ENCODE measurements around the gene POU2AF1.

POU2AF1 gene

DNA sequence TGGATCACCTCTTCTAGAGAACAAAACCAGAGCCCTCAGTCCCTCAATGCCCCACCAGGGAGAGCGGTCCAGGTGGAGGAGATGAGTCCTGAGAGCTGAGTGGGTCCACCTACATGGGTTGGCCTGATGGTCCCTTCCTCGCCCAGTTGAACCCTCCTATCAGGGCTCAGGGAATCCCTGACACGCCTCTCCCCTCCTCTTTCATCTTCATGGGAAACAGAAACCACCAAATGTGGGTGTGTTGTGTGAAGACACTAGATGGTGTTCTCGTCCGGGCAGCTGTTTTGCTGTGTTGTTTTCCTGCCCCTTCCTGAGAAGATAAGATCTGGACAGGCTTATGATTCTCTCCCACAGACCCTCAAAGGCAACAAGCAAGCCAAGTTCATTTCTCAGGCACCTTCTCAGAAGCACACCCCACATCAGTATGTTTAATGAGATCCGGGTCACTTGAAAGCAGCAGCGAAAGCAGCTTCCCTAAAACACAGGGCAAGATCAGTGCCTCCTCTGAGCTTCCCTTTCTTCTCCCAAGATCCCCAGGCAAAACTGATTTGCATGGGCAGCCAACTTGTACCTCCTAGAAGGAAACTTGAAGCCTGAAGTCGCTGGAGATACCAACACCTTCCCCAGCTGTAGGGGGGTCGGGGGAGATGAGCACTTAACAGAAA lies 35.3 kb upstream of the POU2AF1 start:
- no peaks in the 10 kb centered on the region for H3K36me3 ChIP-seq
- no peak overlapping the region for H3K27ac ChIP-seq
- H3K4me1 ChIP-seq (ENCODE audit: control insufficient read depth in 1 of 2, insufficient read depth in 1 of 2, low read depth in 1 of 2, low read length in 1 of 2): no peaks in the 10 kb centered on the region
- H3K4me3 ChIP-seq (ENCODE audit: low read depth in 1 of 2, low read length in 1 of 2): no peak overlapping the region
- TF ChIP-seq, protein P1, sequence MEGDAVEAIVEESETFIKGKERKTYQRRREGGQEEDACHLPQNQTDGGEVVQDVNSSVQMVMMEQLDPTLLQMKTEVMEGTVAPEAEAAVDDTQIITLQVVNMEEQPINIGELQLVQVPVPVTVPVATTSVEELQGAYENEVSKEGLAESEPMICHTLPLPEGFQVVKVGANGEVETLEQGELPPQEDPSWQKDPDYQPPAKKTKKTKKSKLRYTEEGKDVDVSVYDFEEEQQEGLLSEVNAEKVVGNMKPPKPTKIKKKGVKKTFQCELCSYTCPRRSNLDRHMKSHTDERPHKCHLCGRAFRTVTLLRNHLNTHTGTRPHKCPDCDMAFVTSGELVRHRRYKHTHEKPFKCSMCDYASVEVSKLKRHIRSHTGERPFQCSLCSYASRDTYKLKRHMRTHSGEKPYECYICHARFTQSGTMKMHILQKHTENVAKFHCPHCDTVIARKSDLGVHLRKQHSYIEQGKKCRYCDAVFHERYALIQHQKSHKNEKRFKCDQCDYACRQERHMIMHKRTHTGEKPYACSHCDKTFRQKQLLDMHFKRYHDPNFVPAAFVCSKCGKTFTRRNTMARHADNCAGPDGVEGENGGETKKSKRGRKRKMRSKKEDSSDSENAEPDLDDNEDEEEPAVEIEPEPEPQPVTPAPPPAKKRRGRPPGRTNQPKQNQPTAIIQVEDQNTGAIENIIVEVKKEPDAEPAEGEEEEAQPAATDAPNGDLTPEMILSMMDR (IDR thresholded peaks at IDR 0.05): no peak
- H3K9me3 ChIP-seq: no peaks in the 10 kb centered on the region
- H3K27me3 ChIP-seq: peaks cover 7% of the 10 kb centered on the region

GRCh38 chr11:111413849-111414248 lies 34.8 kb upstream of the POU2AF1 start:
- Histone ChIP-seq H3K36me3 (no peaks in the 10 kb centered on the region), H3K27me3 (peaks cover 7% of the 10 kb centered on the region), H3K4me3 (ENCODE audit: low read depth in 1 of 2, low read length in 1 of 2) (no peak overlapping the region), H3K27ac (no peak overlapping the region), H3K4me1 (ENCODE audit: control insufficient read depth in 1 of 2, insufficient read depth in 1 of 2, low read depth in 1 of 2, low read length in 1 of 2) (no peaks in the 10 kb centered on the region), H3K9me3 (no peaks in the 10 kb centered on the region)
- TF ChIP-seq, protein P1 (IDR thresholded peaks at IDR 0.05): no peak

DNA sequence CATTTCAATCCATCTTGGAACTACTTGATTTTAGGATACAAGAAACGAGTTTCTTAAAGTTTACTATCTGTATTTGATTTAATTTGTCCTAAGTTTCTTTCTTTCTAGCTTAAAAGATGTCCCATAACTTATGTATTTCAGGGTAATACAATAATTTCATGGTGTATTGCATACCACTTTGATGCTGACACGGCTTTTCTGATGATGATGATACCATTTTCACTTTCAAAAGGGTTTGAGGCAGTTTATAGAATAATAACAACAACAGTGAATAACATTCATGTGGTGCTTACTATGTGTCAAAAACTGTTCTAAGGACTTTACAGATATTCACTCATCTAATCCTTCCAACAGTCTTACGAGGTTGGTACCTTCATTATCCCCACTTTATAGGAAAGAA lies 33.2 kb upstream of the POU2AF1 start:
- H3K36me3 ChIP-seq: no peaks in the 10 kb centered on the region
- H3K4me1 ChIP-seq (ENCODE audit: control insufficient read depth in 1 of 2, insufficient read depth in 1 of 2, low read depth in 1 of 2, low read length in 1 of 2): no peaks in the 10 kb centered on the region
- no peak overlapping the region for H3K4me3 ChIP-seq (ENCODE audit: low read depth in 1 of 2, low read length in 1 of 2)
- peaks cover 7% of the 10 kb centered on the region for H3K27me3 ChIP-seq
- no peaks in the 10 kb centered on the region for H3K9me3 ChIP-seq
- TF ChIP-seq, protein P1 (IDR thresholded peaks at IDR 0.05): no peak
- no peak overlapping the region for H3K27ac ChIP-seq

GRCh38 chr11:111411456-111411855 lies 32.4 kb upstream of the POU2AF1 start:
- Histone ChIP-seq H3K27ac (no peak overlapping the region), H3K36me3 (no peaks in the 10 kb centered on the region), H3K27me3 (peaks cover 7% of the 10 kb centered on the region), H3K4me3 (ENCODE audit: low read depth in 1 of 2, low read length in 1 of 2) (no peak overlapping the region), H3K4me1 (ENCODE audit: control insufficient read depth in 1 of 2, insufficient read depth in 1 of 2, low read depth in 1 of 2, low read length in 1 of 2) (no peaks in the 10 kb centered on the region), H3K9me3 (no peaks in the 10 kb centered on the region)
- TF ChIP-seq, protein P1 (IDR thresholded peaks at IDR 0.05): no peak

- no peaks in the 10 kb centered on the region for H3K36me3 ChIP-seq
- no peak overlapping the region for H3K4me3 ChIP-seq (ENCODE audit: low read depth in 1 of 2, low read length in 1 of 2)
- no peak overlapping the region for H3K27ac ChIP-seq
- peaks cover 7% of the 10 kb centered on the region for H3K27me3 ChIP-seq
- no peaks in the 10 kb centered on the region for H3K9me3 ChIP-seq
- H3K4me1 ChIP-seq (ENCODE audit: control insufficient read depth in 1 of 2, insufficient read depth in 1 of 2, low read depth in 1 of 2, low read length in 1 of 2): no peaks in the 10 kb centered on the region
- TF ChIP-seq, protein P1 (IDR thresholded peaks at IDR 0.05): no peak
Measured at GRCh38 chr11:111410951-111411350, 31.9 kb upstream of the POU2AF1 start.
